PC-9 (cell line): ENCODE results near the gene KDM3B.

Experiments used
- EZH2 ChIP-seq: fragments of 200-600 bp; sonication (generic); IDR thresholded peaks from 2 replicates; pipeline ENCODE4 v1.8.0; 2017; ENCODE audit warnings: antibody characterized with exemption, low read depth
- TF ChIP-seq, protein P1 (sequence below): fragments of 200-600 bp; sonication (generic); conservative IDR thresholded peaks from 2 replicates; pipeline ENCODE4 v1.6.1; 2017; ENCODE audit warnings: mixed run types, antibody characterized with exemption, mild to moderate bottlenecking, moderate library complexity

DNA sequence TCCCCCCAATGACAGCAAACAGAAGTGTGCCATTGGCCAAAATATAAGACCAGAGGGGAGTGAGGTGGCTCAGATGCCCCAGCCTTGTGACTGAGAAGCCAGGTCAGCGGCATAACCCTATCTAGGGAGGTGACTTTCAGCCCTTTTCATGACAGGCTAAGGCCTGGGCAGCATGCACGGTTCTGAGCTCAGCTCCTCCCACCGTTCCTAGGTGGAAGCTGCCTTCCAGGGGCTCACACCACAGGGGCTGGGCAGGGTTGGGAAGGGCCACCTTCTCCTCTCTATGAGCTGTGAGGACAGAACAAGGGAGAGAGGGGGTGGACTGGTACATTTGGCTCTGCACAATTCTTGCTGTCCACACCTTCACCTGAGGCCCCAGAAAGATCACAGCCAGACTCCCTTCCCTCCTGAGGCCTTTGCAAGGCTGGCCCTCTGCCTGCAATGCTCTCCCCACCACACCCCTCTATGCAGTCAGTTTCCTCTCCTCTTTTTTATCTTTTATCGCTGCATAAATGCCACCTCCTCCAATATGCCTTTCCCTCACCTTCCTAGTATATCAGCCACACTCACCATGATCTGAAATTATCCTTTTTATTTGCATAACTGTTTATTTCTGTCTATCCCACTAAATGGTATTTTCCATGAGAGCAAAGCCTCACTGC, 107.7 kb downstream of the KDM3B start:
- TF ChIP-seq, protein P1, sequence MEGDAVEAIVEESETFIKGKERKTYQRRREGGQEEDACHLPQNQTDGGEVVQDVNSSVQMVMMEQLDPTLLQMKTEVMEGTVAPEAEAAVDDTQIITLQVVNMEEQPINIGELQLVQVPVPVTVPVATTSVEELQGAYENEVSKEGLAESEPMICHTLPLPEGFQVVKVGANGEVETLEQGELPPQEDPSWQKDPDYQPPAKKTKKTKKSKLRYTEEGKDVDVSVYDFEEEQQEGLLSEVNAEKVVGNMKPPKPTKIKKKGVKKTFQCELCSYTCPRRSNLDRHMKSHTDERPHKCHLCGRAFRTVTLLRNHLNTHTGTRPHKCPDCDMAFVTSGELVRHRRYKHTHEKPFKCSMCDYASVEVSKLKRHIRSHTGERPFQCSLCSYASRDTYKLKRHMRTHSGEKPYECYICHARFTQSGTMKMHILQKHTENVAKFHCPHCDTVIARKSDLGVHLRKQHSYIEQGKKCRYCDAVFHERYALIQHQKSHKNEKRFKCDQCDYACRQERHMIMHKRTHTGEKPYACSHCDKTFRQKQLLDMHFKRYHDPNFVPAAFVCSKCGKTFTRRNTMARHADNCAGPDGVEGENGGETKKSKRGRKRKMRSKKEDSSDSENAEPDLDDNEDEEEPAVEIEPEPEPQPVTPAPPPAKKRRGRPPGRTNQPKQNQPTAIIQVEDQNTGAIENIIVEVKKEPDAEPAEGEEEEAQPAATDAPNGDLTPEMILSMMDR: no peak
- no peak for TF ChIP-seq EZH2
